RWPE2 (cell line): ENCODE results near the gene PXYLP1.

Experiments
- ATAC-seq: fragments of 200-7000 bp; cut with Tn5 transposase; 3 replicates; pipeline ENCODE4 v1.9.1; 2021; ENCODE audit warnings: low read depth
- DNase-seq: peaks from one replicate; pipeline ENCODE4 v3.0.0-alpha.2; 2020; ENCODE audit warnings: low spot score
- H3K27ac ChIP-seq: fragments of 450-650 bp; 2 replicates; pipeline ENCODE4 v1.5.1; 2017; ENCODE audit warnings: mild to moderate bottlenecking; ENCODE audit not compliant: poor library complexity, severe bottlenecking
- H3K27me3 ChIP-seq: fragments of 250-450 bp; sonication (Bioruptor Pico); 2 replicates; pipeline ENCODE4 v1.5.1; 2021; ENCODE audit warnings: mild to moderate bottlenecking, moderate library complexity; ENCODE audit not compliant: insufficient read depth, poor library complexity, severe bottlenecking
- H3K36me3 ChIP-seq: fragments of 250-450 bp; sonication (Bioruptor Pico); 2 replicates; pipeline ENCODE4 v1.5.1; 2020; ENCODE audit warnings: low read depth, mild to moderate bottlenecking, moderate library complexity
- H3K4me1 ChIP-seq: fragments of 250-450 bp; sonication (Bioruptor Pico); 2 replicates; pipeline ENCODE4 v1.5.1; 2021; ENCODE audit warnings: mild to moderate bottlenecking, moderate library complexity; ENCODE audit not compliant: insufficient read depth, poor library complexity, severe bottlenecking
- H3K4me3 ChIP-seq: fragments of 250-450 bp; sonication (Bioruptor Pico); 2 replicates; pipeline ENCODE4 v1.5.1; 2021; ENCODE audit warnings: mild to moderate bottlenecking, moderate library complexity; ENCODE audit not compliant: severe bottlenecking
- H3K9me3 ChIP-seq: fragments of 250-450 bp; sonication (Bioruptor Pico); 2 replicates; pipeline ENCODE4 v1.5.1; 2021; ENCODE audit warnings: mild to moderate bottlenecking, moderate library complexity; ENCODE audit not compliant: severe bottlenecking
- TF ChIP-seq, protein P1 (sequence below): fragments of 450-650 bp; IDR thresholded peaks from one replicate; pipeline ENCODE4 v1.5.1; 2017; ENCODE audit warnings: mild to moderate bottlenecking, moderate library complexity; ENCODE audit not compliant: poor library complexity, severe bottlenecking

PXYLP1 gene

DNA sequence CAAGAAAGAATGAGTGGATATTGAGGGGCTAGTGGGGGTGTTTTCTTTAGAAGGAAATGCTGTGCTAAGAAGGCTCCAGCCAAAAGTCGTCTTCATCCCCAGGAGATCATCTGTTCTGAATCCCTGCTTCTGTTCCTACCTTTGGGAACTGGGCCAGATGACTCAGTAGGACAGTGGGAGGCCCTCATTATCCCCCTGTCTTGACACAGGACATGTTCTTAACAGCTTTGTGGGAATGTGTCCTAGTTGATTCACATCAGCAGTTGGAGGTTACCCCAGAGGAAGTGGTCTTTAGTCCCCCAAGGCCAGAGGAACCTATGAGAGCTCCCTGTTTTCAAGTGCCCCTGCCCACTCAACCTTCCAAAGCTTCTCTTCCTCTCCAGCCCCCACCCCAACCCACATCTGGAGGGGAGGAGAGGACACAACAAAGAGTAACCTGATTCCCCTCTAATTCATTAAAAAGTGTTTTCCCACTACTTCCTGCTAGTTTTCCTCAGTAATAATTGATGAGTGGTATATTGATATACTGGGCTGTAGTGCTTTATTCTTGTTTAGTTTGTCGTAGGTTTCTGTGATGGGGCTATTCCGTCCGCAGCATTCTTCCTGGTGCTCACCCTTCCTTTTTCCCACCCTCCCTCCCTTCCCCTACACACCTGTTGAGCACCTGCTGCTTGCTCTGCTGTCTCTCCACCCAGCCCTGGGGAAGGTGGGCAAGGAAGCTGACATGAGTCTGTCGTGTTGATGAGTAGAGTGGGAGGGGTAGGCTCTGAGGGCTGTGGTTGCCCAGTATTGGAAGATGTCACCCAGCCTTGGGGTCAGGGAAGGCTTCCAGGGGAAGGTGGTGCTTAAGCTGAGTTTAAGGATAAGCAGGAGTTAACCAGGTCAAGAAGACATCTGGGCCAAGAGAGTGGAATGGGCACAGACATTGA lies 9.3 kb downstream of the PXYLP1 start:
- Histone ChIP-seq H3K4me1 (no peaks in the 10 kb centered on the region), H3K4me3 (no peak overlapping the region), H3K36me3 (no peaks in the 10 kb centered on the region), H3K27ac (no peak overlapping the region), H3K27me3 (no peaks in the 10 kb centered on the region), H3K9me3 (no peaks in the 10 kb centered on the region)
- ATAC-seq, result peak; percentile 29; the same call in 1 of the 3 replicates
- TF ChIP-seq, protein P1, sequence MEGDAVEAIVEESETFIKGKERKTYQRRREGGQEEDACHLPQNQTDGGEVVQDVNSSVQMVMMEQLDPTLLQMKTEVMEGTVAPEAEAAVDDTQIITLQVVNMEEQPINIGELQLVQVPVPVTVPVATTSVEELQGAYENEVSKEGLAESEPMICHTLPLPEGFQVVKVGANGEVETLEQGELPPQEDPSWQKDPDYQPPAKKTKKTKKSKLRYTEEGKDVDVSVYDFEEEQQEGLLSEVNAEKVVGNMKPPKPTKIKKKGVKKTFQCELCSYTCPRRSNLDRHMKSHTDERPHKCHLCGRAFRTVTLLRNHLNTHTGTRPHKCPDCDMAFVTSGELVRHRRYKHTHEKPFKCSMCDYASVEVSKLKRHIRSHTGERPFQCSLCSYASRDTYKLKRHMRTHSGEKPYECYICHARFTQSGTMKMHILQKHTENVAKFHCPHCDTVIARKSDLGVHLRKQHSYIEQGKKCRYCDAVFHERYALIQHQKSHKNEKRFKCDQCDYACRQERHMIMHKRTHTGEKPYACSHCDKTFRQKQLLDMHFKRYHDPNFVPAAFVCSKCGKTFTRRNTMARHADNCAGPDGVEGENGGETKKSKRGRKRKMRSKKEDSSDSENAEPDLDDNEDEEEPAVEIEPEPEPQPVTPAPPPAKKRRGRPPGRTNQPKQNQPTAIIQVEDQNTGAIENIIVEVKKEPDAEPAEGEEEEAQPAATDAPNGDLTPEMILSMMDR, result no peak
- no peak for DNase-seq

DNA sequence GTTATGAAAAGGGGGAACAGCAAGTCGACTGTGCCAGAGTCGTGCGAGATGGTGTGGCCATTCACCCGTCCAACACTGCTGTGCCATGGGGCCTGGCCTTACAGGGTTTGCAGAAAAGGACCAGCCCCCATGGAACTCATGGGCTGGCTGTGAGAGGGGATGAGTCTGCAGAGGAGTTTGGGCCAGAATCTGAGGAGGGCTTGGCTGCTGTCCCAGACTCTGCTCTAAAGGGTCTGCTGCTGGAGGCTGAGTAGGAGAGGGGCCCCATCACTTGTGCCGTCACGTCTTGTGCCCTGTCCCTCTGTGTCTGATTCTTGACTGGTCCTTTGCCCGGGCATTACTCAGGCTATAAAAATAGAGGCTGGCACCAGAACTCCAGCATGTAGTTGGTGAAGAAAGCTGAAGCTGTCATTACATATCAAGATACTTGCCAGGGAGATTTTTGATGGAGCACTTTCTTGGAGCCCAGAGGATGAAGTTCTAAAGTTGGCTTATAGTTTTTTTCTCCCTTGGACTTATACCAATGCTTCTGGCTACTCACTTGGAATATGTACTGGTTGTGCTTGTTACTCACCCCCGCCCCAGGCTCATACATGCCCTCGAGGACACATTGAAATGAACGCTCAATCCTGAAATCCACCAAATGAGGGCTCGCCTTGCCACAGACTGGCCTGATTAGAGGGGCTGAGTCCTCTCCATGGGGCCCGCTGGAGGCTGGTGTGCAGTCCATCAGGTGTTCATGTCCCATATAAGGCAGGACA lies 10.2 kb downstream of the PXYLP1 start:
- Histone ChIP-seq H3K27me3 (no peaks in the 10 kb centered on the region), H3K9me3 (no peaks in the 10 kb centered on the region), H3K27ac (no peak overlapping the region), H3K4me1 (no peaks in the 10 kb centered on the region), H3K4me3 (no peak overlapping the region), H3K36me3 (no peaks in the 10 kb centered on the region)
- TF ChIP-seq, protein P1, result no peak
- no peak for DNase-seq
- no peak for ATAC-seq

DNA sequence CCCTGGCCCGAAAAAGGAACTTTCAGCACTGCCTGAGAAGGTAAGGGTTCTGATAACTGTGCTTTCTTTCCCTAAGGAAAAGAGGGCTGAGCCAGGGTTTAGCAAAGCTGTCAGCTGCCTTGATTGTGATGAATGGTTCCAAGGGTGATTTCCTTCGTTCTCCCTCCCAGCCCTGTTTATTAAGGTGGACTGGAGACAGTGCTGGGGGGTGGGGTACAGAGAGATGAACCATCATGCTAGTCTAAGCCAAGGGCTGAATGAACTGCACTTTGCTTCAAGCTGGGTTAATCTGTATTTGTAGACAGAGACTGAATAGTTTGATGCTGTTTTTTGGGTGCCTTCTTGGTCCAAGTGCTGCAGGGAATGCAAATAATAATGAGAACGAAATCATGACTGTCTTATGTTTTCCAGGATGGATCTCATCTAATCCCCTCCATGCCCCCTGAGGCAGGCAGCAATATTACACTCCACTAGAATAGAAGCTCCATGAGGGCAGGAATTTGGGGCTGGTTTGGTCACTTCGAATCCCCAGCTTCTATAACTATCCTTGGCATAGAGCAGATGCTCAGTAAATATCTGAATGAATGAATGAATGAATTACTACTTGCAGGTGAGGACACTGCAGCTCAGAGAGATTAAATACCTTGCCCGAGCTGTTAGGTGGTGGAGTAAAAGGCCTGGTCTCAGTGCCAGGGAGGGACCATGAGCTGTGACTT lies 10.9 kb downstream of the PXYLP1 start:
- H3K27me3 ChIP-seq, result no peaks in the 10 kb centered on the region
- TF ChIP-seq, protein P1, result no peak
- H3K27ac ChIP-seq, result no peak overlapping the region
- H3K9me3 ChIP-seq, result no peaks in the 10 kb centered on the region
- H3K36me3 ChIP-seq, result no peaks in the 10 kb centered on the region
- DNase-seq, result no peak
- H3K4me1 ChIP-seq, result no peaks in the 10 kb centered on the region
- H3K4me3 ChIP-seq, result no peak overlapping the region
- no peak for ATAC-seq

DNA sequence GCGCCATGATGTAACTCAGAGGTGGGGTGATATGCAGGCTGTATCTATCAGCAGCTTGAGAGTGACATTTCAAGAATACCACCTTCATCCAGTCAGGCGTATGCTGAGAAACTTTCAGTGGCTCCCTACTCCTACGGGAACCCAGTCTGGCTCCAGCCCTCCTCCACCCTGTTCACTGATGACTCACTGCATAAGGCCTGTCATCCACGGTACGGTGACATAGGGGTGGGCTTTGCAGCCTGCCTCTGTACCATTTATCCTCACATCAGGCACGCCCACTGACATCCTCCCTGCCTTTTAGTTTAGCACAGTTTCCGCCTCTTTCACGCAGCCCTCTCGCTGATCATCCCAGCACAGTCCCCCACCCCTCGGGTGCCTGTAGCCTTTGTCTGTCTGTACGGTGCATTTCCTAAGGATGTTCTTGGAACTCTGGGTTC lies 11.7 kb downstream of the PXYLP1 start:
- H3K4me1 ChIP-seq, result no peaks in the 10 kb centered on the region
- TF ChIP-seq, protein P1, result no peak
- H3K27me3 ChIP-seq, result no peaks in the 10 kb centered on the region
- no peaks in the 10 kb centered on the region for H3K9me3 ChIP-seq
- H3K36me3 ChIP-seq, result no peaks in the 10 kb centered on the region
- DNase-seq, result no peak
- H3K27ac ChIP-seq, result no peak overlapping the region
- H3K4me3 ChIP-seq, result no peak overlapping the region
- ATAC-seq, result no peak
